GM06990 (cell line): ENCODE measurements around the gene TBC1D22A.

ENCODE experiments used
- DNase-seq: peaks from one replicate; pipeline ENCODE4 v3.0.0-alpha.2; 2011; ENCODE audit not compliant: insufficient read length; ENCODE audit errors: extremely low read depth
- H3K27me3 ChIP-seq: replicated peaks from 2 replicates; pipeline ENCODE4 v1.6.0; 2011; ENCODE audit warnings: low read length; ENCODE audit not compliant: control insufficient read depth, insufficient read depth
- H3K36me3 ChIP-seq: 2 replicates; pipeline ENCODE4 v1.5.1; 2011; ENCODE audit warnings: low read length; ENCODE audit not compliant: control insufficient read depth, insufficient read depth
- H3K4me3 ChIP-seq: replicated peaks from 2 replicates; pipeline ENCODE4 v1.5.1; 2011; ENCODE audit warnings: low read depth, mild to moderate bottlenecking, control low read depth, low read length
- TF ChIP-seq, protein P1 (sequence below): IDR thresholded peaks from 2 replicates; pipeline ENCODE4 v1.5.1; 2011; ENCODE audit warnings: low read length, control low read depth, mild to moderate bottlenecking, inconsistent platforms; ENCODE audit not compliant: insufficient read depth, poor library complexity, severe bottlenecking

TBC1D22A gene

DNA sequence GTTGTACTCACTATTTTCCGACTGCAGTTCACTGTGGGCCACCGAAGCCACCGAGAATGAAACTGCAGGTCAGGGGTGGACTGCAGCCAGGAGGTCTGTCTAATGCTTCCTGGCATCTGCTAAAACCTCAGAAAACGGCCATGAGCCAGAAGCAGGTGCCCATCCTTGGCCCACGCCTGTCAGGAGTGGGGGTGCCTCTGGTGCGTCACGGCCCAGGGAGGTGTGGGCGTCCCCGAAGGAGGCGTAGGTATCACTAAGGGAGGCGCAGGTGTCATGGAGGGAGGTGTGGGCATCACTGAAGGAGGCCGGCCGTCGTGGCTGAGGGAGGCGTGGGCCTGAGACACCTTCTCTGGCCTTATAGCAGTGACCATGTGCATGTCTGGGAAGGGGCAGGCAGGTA is 456.2 kb downstream of the TBC1D22A start:
- no peak for DNase-seq
- TF ChIP-seq, protein P1, sequence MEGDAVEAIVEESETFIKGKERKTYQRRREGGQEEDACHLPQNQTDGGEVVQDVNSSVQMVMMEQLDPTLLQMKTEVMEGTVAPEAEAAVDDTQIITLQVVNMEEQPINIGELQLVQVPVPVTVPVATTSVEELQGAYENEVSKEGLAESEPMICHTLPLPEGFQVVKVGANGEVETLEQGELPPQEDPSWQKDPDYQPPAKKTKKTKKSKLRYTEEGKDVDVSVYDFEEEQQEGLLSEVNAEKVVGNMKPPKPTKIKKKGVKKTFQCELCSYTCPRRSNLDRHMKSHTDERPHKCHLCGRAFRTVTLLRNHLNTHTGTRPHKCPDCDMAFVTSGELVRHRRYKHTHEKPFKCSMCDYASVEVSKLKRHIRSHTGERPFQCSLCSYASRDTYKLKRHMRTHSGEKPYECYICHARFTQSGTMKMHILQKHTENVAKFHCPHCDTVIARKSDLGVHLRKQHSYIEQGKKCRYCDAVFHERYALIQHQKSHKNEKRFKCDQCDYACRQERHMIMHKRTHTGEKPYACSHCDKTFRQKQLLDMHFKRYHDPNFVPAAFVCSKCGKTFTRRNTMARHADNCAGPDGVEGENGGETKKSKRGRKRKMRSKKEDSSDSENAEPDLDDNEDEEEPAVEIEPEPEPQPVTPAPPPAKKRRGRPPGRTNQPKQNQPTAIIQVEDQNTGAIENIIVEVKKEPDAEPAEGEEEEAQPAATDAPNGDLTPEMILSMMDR = no peak

GRCh38 chr22:47219789-47220188 is 457.3 kb downstream of the TBC1D22A start:
- TF ChIP-seq, protein P1 = no peak
- Histone ChIP-seq H3K4me3 (no peak overlapping the region), H3K27me3 (no peaks in the 10 kb centered on the region), H3K36me3 (no peaks in the 10 kb centered on the region)
- no peak for DNase-seq

More for the DNA sequence above, 456.2 kb downstream of the TBC1D22A start:
- no peaks in the 10 kb centered on the region for H3K36me3 ChIP-seq
- H3K27me3 ChIP-seq = no peaks in the 10 kb centered on the region
- no peak overlapping the region for H3K4me3 ChIP-seq

- TF ChIP-seq, protein P1 = no peak
- no peak overlapping the region for H3K4me3 ChIP-seq
These were observed 458.3 kb downstream of the TBC1D22A start for GRCh38 chr22:47220752-47221151.

GRCh38 chr22:47221840-47222615 is 459.6 kb downstream of the TBC1D22A start:
- no peak for DNase-seq
- no peaks in the 10 kb centered on the region for H3K27me3 ChIP-seq
- H3K36me3 ChIP-seq = no peaks in the 10 kb centered on the region
- TF ChIP-seq, protein P1 = no peak
- no peak overlapping the region for H3K4me3 ChIP-seq

More at GRCh38 chr22:47220752-47221151, 458.3 kb downstream of the TBC1D22A start:
- no peak for DNase-seq
- H3K36me3 ChIP-seq = no peaks in the 10 kb centered on the region
- H3K27me3 ChIP-seq = no peaks in the 10 kb centered on the region
